A549 (cell line): ENCODE results near the gene CYP24A1. TPM values are rescaled to one million over a fixed set of nuclear protein-coding genes. Genes with fewer than 3 reads are reported as not detected.

Source experiments
- CHD2 ChIP-seq: fragments of 150-350 bp; IDR thresholded peaks from 2 replicates; pipeline ENCODE4 v1.6.1; 2014; ENCODE audit warnings: low read length; ENCODE audit not compliant: partially characterized antibody
- FOSB ChIP-seq: fragments of 250-450 bp; sonication (Bioruptor Pico); IDR thresholded peaks from 2 replicates; pipeline ENCODE4 v1.5.0; 2020; ENCODE audit warnings: mild to moderate bottlenecking, moderate library complexity
- FOSL2 ChIP-seq, 2 experiments: fragments of 450-650 bp in 1 of 2; fragments of >200 bp in 1 of 2; sonication (Bioruptor Twin) in 1 of 2; formaldehyde crosslinking; IDR thresholded peaks; 2 replicates each; pipeline versions ENCODE4 v1.5.0 to v1.6.1; 2016 to 2020; ENCODE audit warnings: mild to moderate bottlenecking in 1 of 2, moderate library complexity in 1 of 2
- FOXS1 ChIP-seq: fragments of 250-450 bp; sonication (Bioruptor Pico); IDR thresholded peaks from 2 replicates; pipeline ENCODE4 v1.5.0; 2020; ENCODE audit warnings: mild to moderate bottlenecking, moderate library complexity
- HDAC2 ChIP-seq: fragments of 200-600 bp; sonication (generic); IDR thresholded peaks from 2 replicates; pipeline ENCODE4 v1.6.1; 2016
- HES2 ChIP-seq: fragments of >200 bp; sonication (Bioruptor Twin); formaldehyde crosslinking; IDR thresholded peaks from 2 replicates; pipeline ENCODE4 v1.6.1; 2016
- HMGXB4 ChIP-seq: fragments of 250-450 bp; sonication (Bioruptor Pico); IDR thresholded peaks from 2 replicates; pipeline ENCODE4 v1.5.0; 2021; ENCODE audit warnings: mild to moderate bottlenecking, moderate library complexity, borderline replicate concordance
- HOXB5 ChIP-seq: fragments of 250-450 bp; sonication (Bioruptor Pico); IDR thresholded peaks from 2 replicates; pipeline ENCODE4 v1.5.0; 2020; ENCODE audit warnings: mild to moderate bottlenecking, moderate library complexity
- JUN ChIP-seq, 2 experiments: fragments of >200 bp; sonication (Bioruptor Twin); formaldehyde crosslinking; IDR thresholded peaks; 2 replicates in 1 of 2; 3 replicates in 1 of 2; pipeline ENCODE4 v1.6.1; 2016 to 2017
- MAZ ChIP-seq: fragments of 150-350 bp; IDR thresholded peaks from 2 replicates; pipeline ENCODE4 v1.6.1; 2014; ENCODE audit warnings: antibody characterized with exemption, low read depth, low read length, borderline replicate concordance
- NFE2L2 ChIP-seq: fragments of 150-350 bp; conservative IDR thresholded peaks from 2 replicates; pipeline ENCODE4 v1.6.1; 2014; ENCODE audit warnings: low read length
- NPAS2 ChIP-seq: fragments of 250-450 bp; sonication (Bioruptor Pico); IDR thresholded peaks from 2 replicates; pipeline ENCODE4 v1.8.0; 2022; ENCODE audit warnings: mild to moderate bottlenecking, moderate library complexity, borderline replicate concordance
- POLR2A ChIP-seq: IDR thresholded peaks from 2 replicates; pipeline ENCODE4 v1.6.1; 2012; ENCODE audit warnings: mild to moderate bottlenecking, low read length
- RARB ChIP-seq: fragments of 250-450 bp; sonication (Bioruptor Pico); IDR thresholded peaks from 2 replicates; pipeline ENCODE4 v1.8.0; 2021; ENCODE audit warnings: mild to moderate bottlenecking, moderate library complexity
- REST ChIP-seq: fragments of 200-600 bp; sonication (generic); IDR thresholded peaks from 2 replicates; pipeline ENCODE4 v1.6.1; 2016; ENCODE audit warnings: antibody characterized with exemption, mild to moderate bottlenecking, moderate library complexity
- SMC3 ChIP-seq: fragments of >200 bp; sonication (Bioruptor Twin); formaldehyde crosslinking; IDR thresholded peaks from 3 replicates; pipeline ENCODE4 v1.6.1; 2018; ENCODE audit warnings: inconsistent platforms
- TFCP2L1 ChIP-seq: fragments of 250-450 bp; sonication (Bioruptor Pico); IDR thresholded peaks from 2 replicates; pipeline ENCODE4 v1.5.0; 2021; ENCODE audit warnings: mild to moderate bottlenecking
- TP53 ChIP-seq: fragments of 250-450 bp; sonication (Bioruptor Pico); IDR thresholded peaks from 2 replicates; pipeline ENCODE4 v1.5.0; 2021; ENCODE audit warnings: mild to moderate bottlenecking, moderate library complexity
- ZC3H11A ChIP-seq: fragments of 450-650 bp; IDR thresholded peaks from 2 replicates; pipeline ENCODE4 v1.6.1; 2014; ENCODE audit warnings: antibody characterized with exemption, mild to moderate bottlenecking
- ZFP36 ChIP-seq: fragments of 450-650 bp; IDR thresholded peaks from 2 replicates; pipeline ENCODE4 v1.6.1; 2014; ENCODE audit warnings: borderline replicate concordance; ENCODE audit not compliant: partially characterized antibody
- ZNF302 ChIP-seq: fragments of 250-450 bp; sonication (Bioruptor Pico); IDR thresholded peaks from 2 replicates; pipeline ENCODE4 v1.9.0; 2021; ENCODE audit warnings: inconsistent platforms, mild to moderate bottlenecking, moderate library complexity
- ZSCAN20 ChIP-seq: fragments of 250-450 bp; sonication (Bioruptor Pico); IDR thresholded peaks from 2 replicates; pipeline ENCODE4 v1.8.0; 2022; ENCODE audit warnings: mild to moderate bottlenecking, moderate library complexity
- polyA plus RNA-seq, 4 experiments: library from polyadenylated mRNA; depleted of rRNA in 3 of 4; stranded (reverse); fragments of >200 nt; fragmentation: RNase III in 1 of 4; extraction: RNeasy Plus Mini Kit Qiagen cat#74134 plus additional on column Dnase treatment in 1 of 4; gene quantifications; 2 replicates in 3 of 4; 3 replicates in 1 of 4; pipeline ENCODE4 v1.2.3, GENCODE V29; 2011 to 2017
- TF ChIP-seq, protein P1 (sequence below): IDR thresholded peaks from 2 replicates; pipeline ENCODE4 v1.6.1; 2012; ENCODE audit warnings: low read depth, borderline replicate concordance
- TF ChIP-seq, protein P2 (sequence below): IDR thresholded peaks from 2 replicates; pipeline ENCODE4 v1.6.1; 2012
- TF ChIP-seq, protein P3 (sequence below): fragments of 150-350 bp; IDR thresholded peaks from 2 replicates; pipeline ENCODE4 v1.6.1; 2014; ENCODE audit warnings: low read depth, mild to moderate bottlenecking, low read length
- TF ChIP-seq, protein P4 (sequence below): fragments of 450-650 bp; IDR thresholded peaks from 2 replicates; pipeline ENCODE4 v1.6.1; 2014; ENCODE audit warnings: antibody characterized with exemption

The CYP24A1 gene
- polyA plus RNA-seq, 2 of the 4 experiments (the other 2 are of a cell fraction) = 722 to 1,617 TPM

DNA sequence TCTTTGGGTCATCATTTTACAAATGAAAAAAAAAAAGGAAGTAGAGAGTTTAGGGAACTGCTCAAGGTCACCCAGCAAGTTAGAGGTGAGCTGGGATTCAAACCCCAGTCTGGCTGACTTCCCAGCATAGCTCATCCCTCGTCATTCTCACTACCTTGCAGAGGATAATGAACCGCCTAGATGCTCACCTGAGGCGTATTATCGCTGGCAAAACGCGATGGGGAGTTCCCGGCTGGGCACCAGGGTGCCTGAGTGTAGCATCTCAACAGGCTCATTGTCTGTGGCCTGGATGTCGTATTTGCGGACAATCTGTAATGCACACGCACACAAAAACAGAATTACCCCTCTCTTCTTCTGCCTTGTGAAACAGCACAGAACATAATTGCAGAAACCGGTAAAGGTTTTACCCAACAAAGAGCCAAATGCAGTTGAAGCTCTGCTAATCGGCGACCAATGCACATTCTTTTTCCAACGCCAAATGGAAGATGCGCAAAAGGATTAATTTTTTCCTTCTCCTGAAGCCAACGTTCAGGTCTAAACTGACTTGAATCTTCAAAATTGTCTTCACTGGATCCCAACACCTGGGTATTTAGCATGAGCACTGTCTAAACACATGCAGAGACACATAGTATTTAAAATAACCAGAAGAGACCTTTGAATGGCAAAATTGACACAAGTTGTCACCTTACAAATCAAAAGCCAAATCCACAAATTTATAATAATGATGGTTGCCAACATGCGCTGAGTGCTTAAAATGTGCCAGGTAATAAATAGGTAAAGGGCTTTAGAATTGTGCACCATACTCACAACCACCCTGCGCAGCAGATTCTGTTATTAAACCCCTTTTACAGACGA, 16.6 kb downstream of the CYP24A1 start (continued):
- TF ChIP-seq REST (no peak; the same call in 1 of the 2 replicates), NFE2L2 (no peak), TP53 (peak; percentile 51; the same call in 1 of the 2 replicates), ZFP36 (no peak), HMGXB4 (no peak; the same call in 1 of the 2 replicates), SMC3 (no peak), FOSL2 (IDR thresholded peaks at IDR 0.05) (no peak), FOSL2 (CRISPR knock-in tag; IDR thresholded peaks at IDR 0.05) (peak; percentile 33; the same call in 1 of the 2 replicates), ZC3H11A (no peak), JUN (IDR thresholded peaks at IDR 0.05) (peak in 1 of 2 experiments; percentile 15; a peak in 1 of 5 replicates), HES2 (no peak), CHD2 (no peak), RARB (CRISPR knock-in tag) (no peak; the same call in 1 of the 2 replicates), FOXS1 (CRISPR knock-in tag) (no peak), ZSCAN20 (CRISPR knock-in tag) (no peak), TFCP2L1 (CRISPR knock-in tag) (no peak; the same call in 1 of the 2 replicates), HOXB5 (CRISPR knock-in tag) (no peak; the same call in 1 of the 2 replicates), ZNF302 (CRISPR knock-in tag) (no peak), FOSB (CRISPR knock-in tag) (peak; percentile 66), POLR2A (no peak), NPAS2 (CRISPR knock-in tag) (no peak), HDAC2 (no peak), MAZ (no peak)
- TF ChIP-seq, protein P1, sequence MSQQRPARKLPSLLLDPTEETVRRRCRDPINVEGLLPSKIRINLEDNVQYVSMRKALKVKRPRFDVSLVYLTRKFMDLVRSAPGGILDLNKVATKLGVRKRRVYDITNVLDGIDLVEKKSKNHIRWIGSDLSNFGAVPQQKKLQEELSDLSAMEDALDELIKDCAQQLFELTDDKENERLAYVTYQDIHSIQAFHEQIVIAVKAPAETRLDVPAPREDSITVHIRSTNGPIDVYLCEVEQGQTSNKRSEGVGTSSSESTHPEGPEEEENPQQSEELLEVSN = peak; percentile 20; the same call in 1 of the 2 replicates
- TF ChIP-seq, protein P2, sequence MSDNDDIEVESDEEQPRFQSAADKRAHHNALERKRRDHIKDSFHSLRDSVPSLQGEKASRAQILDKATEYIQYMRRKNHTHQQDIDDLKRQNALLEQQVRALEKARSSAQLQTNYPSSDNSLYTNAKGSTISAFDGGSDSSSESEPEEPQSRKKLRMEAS = peak; percentile 21; the same call in 1 of the 2 replicates
- TF ChIP-seq, protein P3, sequence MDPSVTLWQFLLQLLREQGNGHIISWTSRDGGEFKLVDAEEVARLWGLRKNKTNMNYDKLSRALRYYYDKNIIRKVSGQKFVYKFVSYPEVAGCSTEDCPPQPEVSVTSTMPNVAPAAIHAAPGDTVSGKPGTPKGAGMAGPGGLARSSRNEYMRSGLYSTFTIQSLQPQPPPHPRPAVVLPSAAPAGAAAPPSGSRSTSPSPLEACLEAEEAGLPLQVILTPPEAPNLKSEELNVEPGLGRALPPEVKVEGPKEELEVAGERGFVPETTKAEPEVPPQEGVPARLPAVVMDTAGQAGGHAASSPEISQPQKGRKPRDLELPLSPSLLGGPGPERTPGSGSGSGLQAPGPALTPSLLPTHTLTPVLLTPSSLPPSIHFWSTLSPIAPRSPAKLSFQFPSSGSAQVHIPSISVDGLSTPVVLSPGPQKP = no peak
- TF ChIP-seq, protein P4, sequence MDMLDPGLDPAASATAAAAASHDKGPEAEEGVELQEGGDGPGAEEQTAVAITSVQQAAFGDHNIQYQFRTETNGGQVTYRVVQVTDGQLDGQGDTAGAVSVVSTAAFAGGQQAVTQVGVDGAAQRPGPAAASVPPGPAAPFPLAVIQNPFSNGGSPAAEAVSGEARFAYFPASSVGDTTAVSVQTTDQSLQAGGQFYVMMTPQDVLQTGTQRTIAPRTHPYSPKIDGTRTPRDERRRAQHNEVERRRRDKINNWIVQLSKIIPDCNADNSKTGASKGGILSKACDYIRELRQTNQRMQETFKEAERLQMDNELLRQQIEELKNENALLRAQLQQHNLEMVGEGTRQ = no peak
